SK-N-DZ (cell line): ENCODE results near the gene GGA3. TPM values are rescaled to one million over a fixed set of nuclear protein-coding genes. Genes with fewer than 3 reads are reported as not detected.
A peak's percentile ranks its signal among the peaks of the same experiment; 100 is the strongest.
"Not testable (repeated sequence)": the region's sequence is repeated elsewhere in the genome, so short reads cannot be mapped to it uniquely, and the experiment has no call there.

ENCODE experiments used
- DNase-seq: peaks from one replicate; pipeline ENCODE4 v3.0.0-alpha.2; 2015; ENCODE audit warnings: low spot score
- polyA plus RNA-seq, 2 experiments: library from polyadenylated mRNA; depleted of rRNA; stranded (reverse); fragments of >200 nt; gene quantifications; 2 replicates each; pipeline ENCODE4 v1.2.3, GENCODE V29; 2014

Gene GGA3
- polyA plus RNA-seq (2014; cell fraction: cytosol; rRNA removed), result 27.0 and 29.3 TPM in 2 replicates
- 144 and 155 TPM in 2 replicates for polyA plus RNA-seq (2014; cell fraction: nucleus; rRNA removed)

GRCh38 chr17:75261336-75262111 is at the start of gene GGA3, which contains the start of gene MRPS7:
TSS of gene GGA3 (minus strand) at chr17:75261606. CDS start at chr17:75261587, 19 bp downstream.
TSS of gene MRPS7 (plus strand) at chr17:75261879. CDS start at chr17:75261901, 22 bp downstream.
- DNase-seq, result peak; percentile 95

- no peak for DNase-seq
Observed at GRCh38 chr17:75308732-75309629, 47.6 kb upstream of the GGA3 start.

- no peak for DNase-seq
Observed at GRCh38 chr17:75307957-75308731, 46.7 kb upstream of the GGA3 start.

GRCh38 chr17:75301502-75302206 is 40.2 kb upstream of the GGA3 start:
- no peak for DNase-seq

GRCh38 chr17:75301049-75301448 is 39.6 kb upstream of the GGA3 start:
- DNase-seq, result no peak

GRCh38 chr17:75300280-75300679 is 38.9 kb upstream of the GGA3 start:
- no peak for DNase-seq

- no peak for DNase-seq
Observed at GRCh38 chr17:75295201-75296158, 34.1 kb upstream of the GGA3 start.

- not testable (repeated sequence) for DNase-seq
Observed at GRCh38 chr17:75292810-75293448, 31.5 kb upstream of the GGA3 start.

- DNase-seq, result no peak
Observed at GRCh38 chr17:75289832-75290337, 28.5 kb upstream of the GGA3 start.

- DNase-seq, result peak; percentile 99
Observed at GRCh38 chr17:75289115-75289831, 27.9 kb upstream of the GGA3 start, which contains the start of gene SLC25A19. TSS of gene SLC25A19 (minus strand) at chr17:75289433. CDS start at chr17:75286764, 2,669 bp downstream.

- peak; percentile 70 for DNase-seq
Observed at GRCh38 chr17:75288770-75289114, 27.3 kb upstream of the GGA3 start.

GRCh38 chr17:75288359-75288758 is 27.0 kb upstream of the GGA3 start:
- DNase-seq, result no peak

GRCh38 chr17:75287221-75287620 is 25.8 kb upstream of the GGA3 start:
- DNase-seq, result no peak

- DNase-seq, result no peak
Observed at GRCh38 chr17:75285123-75285522, 23.7 kb upstream of the GGA3 start.

- DNase-seq, result not testable (repeated sequence)
Observed at GRCh38 chr17:75280189-75280588, 18.8 kb upstream of the GGA3 start.

- DNase-seq, result no peak
Observed at GRCh38 chr17:75277664-75278071, 16.3 kb upstream of the GGA3 start.

- no peak for DNase-seq
Observed at GRCh38 chr17:75273977-75274708, 12.7 kb upstream of the GGA3 start.

GRCh38 chr17:75272848-75273184 is 11.4 kb upstream of the GGA3 start:
- no peak for DNase-seq
